Measurements from ENCODE around the gene MAPRE2.

The MAPRE2 gene

GRCh38 chr18:35130236-35130635, 89.0 kb downstream of the MAPRE2 start:
- DNase-seq (ENCODE audit: low read depth): no peak
- H3K36me3 ChIP-seq (ENCODE audit: control insufficient read depth, insufficient read depth, low read length, severe bottlenecking): peaks cover 9% of the 10 kb centered on the region

DNA sequence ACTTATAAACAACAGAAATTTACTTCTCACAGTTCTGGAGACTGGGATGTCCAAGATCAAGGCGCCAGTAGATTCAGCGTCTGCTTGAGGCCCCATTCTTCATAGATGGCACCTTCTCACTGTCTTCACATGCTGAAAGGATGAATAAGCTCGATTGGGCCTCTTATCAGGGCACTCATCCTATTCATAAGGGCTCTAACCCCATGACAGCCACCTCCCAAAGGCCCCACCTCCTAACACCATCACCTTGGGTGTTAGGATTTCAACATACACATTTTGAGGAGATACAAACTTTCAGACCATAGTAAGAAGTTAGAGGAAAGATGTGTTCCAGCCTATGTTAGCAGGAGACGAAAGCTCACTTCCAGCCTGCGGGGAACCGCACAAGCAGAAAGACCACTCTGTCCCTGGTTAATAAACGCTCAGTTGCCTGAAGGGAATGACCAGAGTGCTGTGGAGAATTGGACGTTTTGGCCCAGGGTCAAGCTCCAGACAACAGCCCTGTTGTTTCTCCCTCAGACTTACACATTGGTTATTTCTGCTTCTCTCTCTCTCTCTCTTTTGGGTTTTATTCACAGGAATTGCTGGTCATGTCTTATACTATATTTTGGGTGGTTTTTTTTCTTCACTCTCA, 90.3 kb downstream of the MAPRE2 start:
- no peak for DNase-seq (ENCODE audit: low read depth)
- Histone ChIP-seq H3K36me3 (ENCODE audit: control insufficient read depth, insufficient read depth, low read length, severe bottlenecking) (peaks cover 11% of the 10 kb centered on the region), H3K9ac (ENCODE audit: low read length) (no peak overlapping the region), H3K4me1 (ENCODE audit: control insufficient read depth, insufficient read depth, low read length) (no peaks in the 10 kb centered on the region), H3K9me3 (ENCODE audit: control insufficient read depth, low read length) (no peaks in the 10 kb centered on the region), H3K4me3 (ENCODE audit: low read length) (no peak overlapping the region), H3K27me3 (replicated peaks; ENCODE audit: control insufficient read depth, insufficient read depth, low read length) (no peaks in the 10 kb centered on the region)

More at GRCh38 chr18:35130236-35130635, 89.0 kb downstream of the MAPRE2 start:
- Histone ChIP-seq H3K9me3 (ENCODE audit: control insufficient read depth, low read length) (no peaks in the 10 kb centered on the region), H3K9ac (ENCODE audit: low read length) (no peak overlapping the region), H3K27me3 (replicated peaks; ENCODE audit: control insufficient read depth, insufficient read depth, low read length) (no peaks in the 10 kb centered on the region), H3K4me3 (ENCODE audit: low read length) (no peak overlapping the region), H3K4me1 (ENCODE audit: control insufficient read depth, insufficient read depth, low read length) (no peaks in the 10 kb centered on the region)

GRCh38 chr18:35132021-35132902, 91.0 kb downstream of the MAPRE2 start:
- no peaks in the 10 kb centered on the region for H3K27me3 ChIP-seq (replicated peaks; ENCODE audit: control insufficient read depth, insufficient read depth, low read length)
- no peak overlapping the region for H3K4me3 ChIP-seq (ENCODE audit: low read length)
- no peak for DNase-seq (ENCODE audit: low read depth)
- H3K4me1 ChIP-seq (ENCODE audit: control insufficient read depth, insufficient read depth, low read length): no peaks in the 10 kb centered on the region
- H3K36me3 ChIP-seq (ENCODE audit: control insufficient read depth, insufficient read depth, low read length, severe bottlenecking): peaks cover 13% of the 10 kb centered on the region
- no peaks in the 10 kb centered on the region for H3K9me3 ChIP-seq (ENCODE audit: control insufficient read depth, low read length)
- no peak overlapping the region for H3K9ac ChIP-seq (ENCODE audit: low read length)

GRCh38 chr18:35134190-35134730, 93.0 kb downstream of the MAPRE2 start:
- no peak overlapping the region for H3K4me3 ChIP-seq (ENCODE audit: low read length)
- DNase-seq (ENCODE audit: low read depth): no peak
- H3K9ac ChIP-seq (ENCODE audit: low read length): no peak overlapping the region
- no peaks in the 10 kb centered on the region for H3K27me3 ChIP-seq (replicated peaks; ENCODE audit: control insufficient read depth, insufficient read depth, low read length)
- peaks cover 8% of the 10 kb centered on the region for H3K36me3 ChIP-seq (ENCODE audit: control insufficient read depth, insufficient read depth, low read length, severe bottlenecking)
- H3K4me1 ChIP-seq (ENCODE audit: control insufficient read depth, insufficient read depth, low read length): no peaks in the 10 kb centered on the region
- H3K9me3 ChIP-seq (ENCODE audit: control insufficient read depth, low read length): no peaks in the 10 kb centered on the region

DNA sequence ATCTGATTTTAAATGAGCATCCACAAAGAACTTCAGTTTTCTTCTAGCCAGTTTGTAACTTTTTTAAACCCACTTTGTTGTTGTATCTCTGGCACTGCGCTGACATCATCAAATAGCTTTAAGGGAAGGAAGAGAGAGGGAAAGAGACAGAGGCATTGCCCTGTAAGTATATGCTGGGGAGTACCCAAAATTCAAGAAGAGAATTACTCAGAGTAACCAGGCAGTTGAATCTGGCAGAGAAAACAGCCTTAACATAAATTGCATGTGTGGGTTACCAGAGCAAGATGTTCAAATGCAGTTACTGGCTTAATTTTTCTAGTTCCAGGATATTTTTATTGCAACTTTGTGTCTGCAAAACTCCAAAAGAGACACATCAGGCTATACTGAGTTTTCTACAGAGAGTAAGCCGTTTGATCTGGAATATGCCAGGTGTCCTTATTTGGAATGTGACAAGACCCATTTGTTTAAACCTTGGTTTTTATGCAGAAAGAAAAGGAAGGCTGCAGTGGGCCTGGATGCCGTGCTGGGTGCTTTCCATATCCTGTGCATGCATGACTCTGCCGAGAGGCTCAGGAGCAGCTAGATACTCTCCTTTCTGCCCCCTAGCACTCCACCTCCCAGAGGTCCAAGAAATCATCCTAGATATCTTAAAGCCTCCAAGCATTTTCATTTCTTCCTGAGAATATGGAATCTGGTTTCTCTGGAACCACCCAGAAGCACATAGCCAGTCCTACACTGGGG, 93.7 kb downstream of the MAPRE2 start:
- Histone ChIP-seq H3K9ac (ENCODE audit: low read length) (no peak overlapping the region), H3K9me3 (ENCODE audit: control insufficient read depth, low read length) (no peaks in the 10 kb centered on the region), H3K4me1 (ENCODE audit: control insufficient read depth, insufficient read depth, low read length) (no peaks in the 10 kb centered on the region), H3K4me3 (ENCODE audit: low read length) (no peak overlapping the region), H3K36me3 (ENCODE audit: control insufficient read depth, insufficient read depth, low read length, severe bottlenecking) (peaks cover 7% of the 10 kb centered on the region), H3K27me3 (replicated peaks; ENCODE audit: control insufficient read depth, insufficient read depth, low read length) (no peaks in the 10 kb centered on the region)
- no peak for DNase-seq (ENCODE audit: low read depth)

DNA sequence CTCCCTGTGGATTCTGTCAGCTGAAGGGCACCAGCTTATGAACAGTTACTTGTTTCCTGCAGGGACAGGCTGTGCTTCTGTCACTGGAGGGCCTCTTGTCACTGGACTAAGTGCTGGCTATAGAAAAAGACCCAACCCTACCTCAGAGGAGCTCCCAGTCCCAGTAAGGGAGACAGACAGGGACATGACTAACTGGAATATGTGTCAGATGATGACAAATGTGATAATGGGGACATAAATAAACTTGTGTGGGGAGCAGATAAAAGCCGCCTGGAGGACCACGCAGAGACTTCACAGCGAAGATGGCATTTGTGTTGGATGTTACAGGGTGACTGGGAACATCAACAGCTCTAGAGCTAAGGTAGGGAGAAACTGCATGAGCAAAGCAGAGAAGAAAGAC, 95.0 kb downstream of the MAPRE2 start:
- Histone ChIP-seq H3K9me3 (ENCODE audit: control insufficient read depth, low read length) (no peaks in the 10 kb centered on the region), H3K36me3 (ENCODE audit: control insufficient read depth, insufficient read depth, low read length, severe bottlenecking) (peaks cover 7% of the 10 kb centered on the region), H3K9ac (ENCODE audit: low read length) (no peak overlapping the region), H3K4me3 (ENCODE audit: low read length) (no peak overlapping the region), H3K4me1 (ENCODE audit: control insufficient read depth, insufficient read depth, low read length) (no peaks in the 10 kb centered on the region), H3K27me3 (replicated peaks; ENCODE audit: control insufficient read depth, insufficient read depth, low read length) (no peaks in the 10 kb centered on the region)
- DNase-seq (ENCODE audit: low read depth): no peak

GRCh38 chr18:35136885-35137284, 95.7 kb downstream of the MAPRE2 start:
- no peak for DNase-seq (ENCODE audit: low read depth)
- Histone ChIP-seq H3K4me3 (ENCODE audit: low read length) (no peak overlapping the region), H3K4me1 (ENCODE audit: control insufficient read depth, insufficient read depth, low read length) (no peaks in the 10 kb centered on the region), H3K9ac (ENCODE audit: low read length) (no peak overlapping the region), H3K27me3 (replicated peaks; ENCODE audit: control insufficient read depth, insufficient read depth, low read length) (no peaks in the 10 kb centered on the region), H3K36me3 (ENCODE audit: control insufficient read depth, insufficient read depth, low read length, severe bottlenecking) (peaks cover 7% of the 10 kb centered on the region), H3K9me3 (ENCODE audit: control insufficient read depth, low read length) (no peaks in the 10 kb centered on the region)

- no peaks in the 10 kb centered on the region for H3K9me3 ChIP-seq (ENCODE audit: control insufficient read depth, low read length)
- no peak for DNase-seq (ENCODE audit: low read depth)
- no peaks in the 10 kb centered on the region for H3K4me1 ChIP-seq (ENCODE audit: control insufficient read depth, insufficient read depth, low read length)
- H3K9ac ChIP-seq (ENCODE audit: low read length): no peak overlapping the region
- no peaks in the 10 kb centered on the region for H3K27me3 ChIP-seq (replicated peaks; ENCODE audit: control insufficient read depth, insufficient read depth, low read length)
- peaks cover 7% of the 10 kb centered on the region for H3K36me3 ChIP-seq (ENCODE audit: control insufficient read depth, insufficient read depth, low read length, severe bottlenecking)
- H3K4me3 ChIP-seq (ENCODE audit: low read length): no peak overlapping the region
These were observed 96.4 kb downstream of the MAPRE2 start for GRCh38 chr18:35137632-35138031.

DNA sequence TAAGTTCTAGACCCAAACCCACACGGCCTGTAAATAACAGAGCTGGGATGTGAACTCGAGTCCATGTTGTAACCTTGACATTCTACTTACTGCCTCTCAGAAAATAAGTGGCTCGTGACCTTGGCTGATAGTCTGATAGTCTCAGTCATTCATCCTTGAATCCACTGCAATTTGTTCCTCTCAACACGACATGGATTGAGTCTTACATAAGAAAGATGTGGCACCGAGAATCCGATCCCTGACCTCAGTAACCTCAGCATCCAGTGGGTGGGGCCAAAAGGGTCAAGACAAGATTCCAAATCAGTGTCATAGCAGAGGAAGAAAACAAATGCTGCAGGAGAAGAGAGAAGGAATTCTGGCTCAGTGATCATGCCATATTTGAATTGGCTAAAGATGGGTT, 97.6 kb downstream of the MAPRE2 start:
- DNase-seq (ENCODE audit: low read depth): no peak
- Histone ChIP-seq H3K4me1 (ENCODE audit: control insufficient read depth, insufficient read depth, low read length) (no peaks in the 10 kb centered on the region), H3K9ac (ENCODE audit: low read length) (no peak overlapping the region), H3K4me3 (ENCODE audit: low read length) (no peak overlapping the region), H3K36me3 (ENCODE audit: control insufficient read depth, insufficient read depth, low read length, severe bottlenecking) (peaks cover 7% of the 10 kb centered on the region), H3K9me3 (ENCODE audit: control insufficient read depth, low read length) (no peaks in the 10 kb centered on the region), H3K27me3 (replicated peaks; ENCODE audit: control insufficient read depth, insufficient read depth, low read length) (no peaks in the 10 kb centered on the region)

- no peak for DNase-seq (ENCODE audit: low read depth)
- H3K36me3 ChIP-seq (ENCODE audit: control insufficient read depth, insufficient read depth, low read length, severe bottlenecking): peaks cover 7% of the 10 kb centered on the region
- no peak overlapping the region for H3K4me3 ChIP-seq (ENCODE audit: low read length)
- no peaks in the 10 kb centered on the region for H3K4me1 ChIP-seq (ENCODE audit: control insufficient read depth, insufficient read depth, low read length)
- H3K27me3 ChIP-seq (replicated peaks; ENCODE audit: control insufficient read depth, insufficient read depth, low read length): no peaks in the 10 kb centered on the region
- no peak overlapping the region for H3K9ac ChIP-seq (ENCODE audit: low read length)
- H3K9me3 ChIP-seq (ENCODE audit: control insufficient read depth, low read length): no peaks in the 10 kb centered on the region
These were observed 98.3 kb downstream of the MAPRE2 start for GRCh38 chr18:35139517-35139916.

DNA sequence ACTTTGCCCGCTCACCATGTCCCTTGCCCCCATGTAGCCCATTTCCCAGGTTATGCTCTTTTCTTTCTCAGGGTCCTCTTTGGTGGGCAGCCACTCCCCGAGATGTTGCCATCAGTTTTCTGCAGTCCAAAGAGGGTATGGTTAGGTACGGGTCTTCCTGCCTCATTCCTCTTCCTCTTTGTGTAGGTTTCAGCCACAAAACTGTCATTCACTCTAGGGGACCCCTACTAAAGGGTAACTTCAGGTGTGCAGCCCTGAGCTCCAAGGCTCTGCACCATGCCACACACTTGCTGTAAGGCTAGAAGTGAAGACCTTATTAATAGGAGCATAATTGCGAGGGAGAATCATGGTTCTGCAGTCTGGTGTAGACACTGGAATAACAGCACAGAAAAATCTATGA, 99.9 kb downstream of the MAPRE2 start:
- H3K4me1 ChIP-seq (ENCODE audit: control insufficient read depth, insufficient read depth, low read length): no peaks in the 10 kb centered on the region
- H3K27me3 ChIP-seq (replicated peaks; ENCODE audit: control insufficient read depth, insufficient read depth, low read length): no peaks in the 10 kb centered on the region
- DNase-seq (ENCODE audit: low read depth): no peak
- H3K36me3 ChIP-seq (ENCODE audit: control insufficient read depth, insufficient read depth, low read length, severe bottlenecking): peaks cover 4% of the 10 kb centered on the region
- H3K9ac ChIP-seq (ENCODE audit: low read length): no peak overlapping the region
- no peaks in the 10 kb centered on the region for H3K9me3 ChIP-seq (ENCODE audit: control insufficient read depth, low read length)
- no peak overlapping the region for H3K4me3 ChIP-seq (ENCODE audit: low read length)
